Fibroblast of skin of scalp (primary cell): ENCODE measurements around the gene SGSM2.

ENCODE experiments used
- DNase-seq: peaks from one replicate; pipeline ENCODE4 v3.0.0-alpha.2; 2013

SGSM2 gene

GRCh38 chr17:2369551-2370210, 32.4 kb downstream of the SGSM2 start:
- peak; percentile 22 for DNase-seq

GRCh38 chr17:2370211-2370589, 32.9 kb downstream of the SGSM2 start:
- DNase-seq: no peak

- DNase-seq: no peak
Observed at GRCh38 chr17:2371183-2372130, 34.2 kb downstream of the SGSM2 start.

GRCh38 chr17:2372180-2372579, 34.9 kb downstream of the SGSM2 start:
- no peak for DNase-seq

- no peak for DNase-seq
Observed at GRCh38 chr17:2372681-2373080, 35.4 kb downstream of the SGSM2 start.

- no peak for DNase-seq
Observed at GRCh38 chr17:2373179-2373578, 35.9 kb downstream of the SGSM2 start.

- DNase-seq: no peak
Observed at GRCh38 chr17:2374549-2375285, 37.4 kb downstream of the SGSM2 start.

- DNase-seq: no peak
Observed at GRCh38 chr17:2375406-2375805, 38.1 kb downstream of the SGSM2 start.

- DNase-seq: no peak
Observed at GRCh38 chr17:2376107-2376506, 38.8 kb downstream of the SGSM2 start.

GRCh38 chr17:2377659-2378058, 40.4 kb downstream of the SGSM2 start:
- no peak for DNase-seq

- no peak for DNase-seq
Observed at GRCh38 chr17:2378905-2379304, 41.6 kb downstream of the SGSM2 start.

GRCh38 chr17:2379489-2380225, 42.4 kb downstream of the SGSM2 start:
- no peak for DNase-seq

GRCh38 chr17:2380226-2380922, 43.1 kb downstream of the SGSM2 start:
- DNase-seq: no peak

GRCh38 chr17:2380950-2381649, 43.8 kb downstream of the SGSM2 start:
- DNase-seq: no peak

GRCh38 chr17:2383628-2384167, 46.4 kb downstream of the SGSM2 start:
- DNase-seq: no peak

GRCh38 chr17:2384439-2385127, 47.3 kb downstream of the SGSM2 start:
- no peak for DNase-seq

- DNase-seq: no peak
Observed at GRCh38 chr17:2385240-2386210, 48.2 kb downstream of the SGSM2 start.

GRCh38 chr17:2386400-2387085, 49.2 kb downstream of the SGSM2 start:
- DNase-seq: no peak
